HL-60/S4 treated with retinoic acid at 250 ng/mL for 4 days and 3 days (cell line): Measurements from ENCODE around the gene SENP3.
"Not testable (repeated sequence)": the region's sequence is repeated elsewhere in the genome, so short reads cannot be mapped to it uniquely, and the experiment has no call there.

ENCODE experiments used
- in situ Hi-C: fragments of 300-500 bp; cut with MboI; formaldehyde crosslinking; loops from 2 replicates; pipeline ENCODE4 v1.7.0; 2022; ENCODE audit warnings: low sequenced_read_pairs

The SENP3 gene

GRCh38 chr17:7591596-7591995 is 29.9 kb downstream of the SENP3 start:
- in situ Hi-C loops = no loop called here

- in situ Hi-C loops = no loop called here
These were observed 30.8 kb downstream of the SENP3 start for GRCh38 chr17:7592422-7593021.

GRCh38 chr17:7593296-7593695 is 31.6 kb downstream of the SENP3 start:
- in situ Hi-C loops = no loop called here

- in situ Hi-C loops = not testable (repeated sequence)
These were observed 35.8 kb downstream of the SENP3 start for GRCh38 chr17:7597561-7597960.

GRCh38 chr17:7606280-7606679 is 44.6 kb downstream of the SENP3 start:
- in situ Hi-C loops = no loop called here

GRCh38 chr17:7610641-7611040 is 48.9 kb downstream of the SENP3 start:
- in situ Hi-C loops = no loop called here

- in situ Hi-C loops = no loop called here
These were observed 50.0 kb downstream of the SENP3 start for GRCh38 chr17:7611635-7612293.

GRCh38 chr17:7612294-7612640 is 50.5 kb downstream of the SENP3 start:
- in situ Hi-C loops = no loop called here

GRCh38 chr17:7613769-7614424 is 52.2 kb downstream of the SENP3 start:
- in situ Hi-C loops = no loop called here

- in situ Hi-C loops = no loop called here
These were observed 52.9 kb downstream of the SENP3 start, which contains the start of gene FXR2 for GRCh38 chr17:7614425-7615264. TSS of gene FXR2 (minus strand) at chr17:7614897. CDS start at chr17:7614532, 365 bp downstream.

- in situ Hi-C loops = no loop called here
These were observed 53.6 kb downstream of the SENP3 start for GRCh38 chr17:7615265-7615747.

GRCh38 chr17:7618608-7619007 is 56.9 kb downstream of the SENP3 start:
- in situ Hi-C loops = no loop called here

GRCh38 chr17:7620835-7621234 is 59.1 kb downstream of the SENP3 start:
- in situ Hi-C loops = no loop called here
